K562 (cell line): Measurements from ENCODE around the gene LHPP. TPM values are rescaled to one million over a fixed set of nuclear protein-coding genes. Genes with fewer than 3 reads are reported as not detected.

Source experiments
- ATAC-seq: fragments of 200-7000 bp; cut with Tn5 transposase; 3 replicates; pipeline ENCODE4 v1.9.1; 2020; ENCODE audit warnings: moderate library complexity
- BruUV-seq: library from RNA; stranded (reverse); fragments of 400-500 nt; replicated peaks from 2 replicates; lab custom pipeline; 2021; lab: Mats Ljungman, UMichigan
- CTCF ChIA-PET: fragments of 300-600 bp; formaldehyde crosslinking; extraction: SDS; loops from one replicate; lab custom pipeline; 2021; ENCODE audit warnings: low intra/inter-chr PET ratio; lab: Yijun Ruan, JAX
- POLR2A ChIA-PET: fragments of 300-600, 350-650 bp; sonication (Branson Sonifier 250); formaldehyde crosslinking; extraction: SDS; loops from one replicate; lab custom pipeline; 2021; ENCODE audit warnings: antibody characterized with exemption, inconsistent platforms; lab: Yijun Ruan, JAX
- DNase-seq, 4 experiments: peaks; one replicate each; pipeline versions ENCODE4 v3.0.0 to v3.0.0-alpha.2; 2011 to 2018; ENCODE audit warnings: low spot score in 3 of 4, mixed read lengths in 3 of 4; ENCODE audit errors: extremely low read depth in 1 of 4
- FAIRE-seq: peaks from 2 replicates; lab custom pipeline; 2011; peaks lifted over from hg19 to GRCh38; lab: Jason Lieb, UNC
- H2AFZ ChIP-seq: 2 replicates; pipeline ENCODE4 v1.6.0; 2011; ENCODE audit warnings: low read depth, low read length, control low read depth, inconsistent platforms
- H3K27ac ChIP-seq: fragments of 200-600 bp; 3 replicates; pipeline ENCODE4 v1.8.0; 2011; ENCODE audit warnings: low read depth, mild to moderate bottlenecking, control low read depth, inconsistent platforms, low read length, moderate library complexity, mixed read lengths; ENCODE audit errors: extremely low read depth
- H3K27me3 ChIP-seq, 2 experiments: fragments of 300-600 bp in 1 of 2; 2 replicates in 1 of 2; 3 replicates in 1 of 2; pipeline versions ENCODE4 v1.6.0 to v1.8.0; 2011; ENCODE audit warnings: inconsistent platforms in 2 of 2, low read length in 2 of 2, mild to moderate bottlenecking in 1 of 2, mixed read lengths in 1 of 2, moderate library complexity in 1 of 2; ENCODE audit not compliant: control insufficient read depth in 2 of 2, insufficient read depth in 2 of 2
- H3K36me3 ChIP-seq: fragments of 300-600 bp; 3 replicates; pipeline ENCODE4 v1.8.0; 2011; ENCODE audit warnings: mild to moderate bottlenecking, low read length, inconsistent platforms; ENCODE audit not compliant: control insufficient read depth, insufficient read depth
- H3K4me1 ChIP-seq, 2 experiments: fragments of 200-600 bp in 1 of 2; replicated peaks in 1 of 2; 2 replicates in 1 of 2; 3 replicates in 1 of 2; pipeline versions ENCODE4 v1.5.1 to v1.8.0; 2011; ENCODE audit warnings: inconsistent platforms in 2 of 2, low read length in 2 of 2, mild to moderate bottlenecking in 1 of 2, mixed read lengths in 1 of 2, moderate library complexity in 1 of 2; ENCODE audit not compliant: control insufficient read depth in 2 of 2, insufficient read depth in 2 of 2
- H3K4me2 ChIP-seq: 2 replicates; pipeline ENCODE4 v1.6.1; 2011; ENCODE audit warnings: low read length, control low read depth, inconsistent platforms, mixed read lengths; ENCODE audit not compliant: insufficient read depth
- H3K4me3 ChIP-seq: fragments of 200-600 bp; sonication (generic), shearing (Covaris generic); 2 replicates; pipeline ENCODE4 v1.5.1; 2016; ENCODE audit warnings: control low read depth, inconsistent platforms
- H3K79me2 ChIP-seq: fragments of 200-600 bp; 3 replicates; pipeline ENCODE4 v1.8.0; 2011; ENCODE audit warnings: low read length, inconsistent platforms; ENCODE audit not compliant: control insufficient read depth, insufficient read depth
- H3K9ac ChIP-seq, 2 experiments: 2 replicates each; pipeline versions ENCODE4 v1.6.0 to v1.6.1; 2011; ENCODE audit warnings: low read depth in 2 of 2, low read length in 2 of 2, control low read depth in 1 of 2, inconsistent platforms in 1 of 2, mild to moderate bottlenecking in 1 of 2, mixed read lengths in 1 of 2; ENCODE audit not compliant: insufficient read depth in 1 of 2
- H3K9me1 ChIP-seq: one replicate; pipeline ENCODE4 v1.6.0; 2011; ENCODE audit warnings: inconsistent platforms, mild to moderate bottlenecking, low read length, moderate library complexity; ENCODE audit not compliant: control insufficient read depth, insufficient read depth
- H3K9me3 ChIP-seq: replicated peaks from 2 replicates; pipeline ENCODE4 v1.5.1; 2011; ENCODE audit warnings: low read depth, low read length, inconsistent platforms; ENCODE audit not compliant: control insufficient read depth, insufficient read depth
- H4K20me1 ChIP-seq: replicated peaks from 2 replicates; pipeline ENCODE4 v1.6.1; 2011; ENCODE audit warnings: low read length, inconsistent platforms, mixed read lengths; ENCODE audit not compliant: control insufficient read depth, insufficient read depth
- ATF7 ChIP-seq: fragments of 450-650 bp; IDR thresholded peaks from 2 replicates; pipeline ENCODE4 v1.7.1; 2014; ENCODE audit warnings: mild to moderate bottlenecking, moderate library complexity
- BRD9 ChIP-seq: fragments of 450-650 bp; IDR thresholded peaks from 2 replicates; pipeline ENCODE4 v1.6.1; 2018; ENCODE audit warnings: low read depth; ENCODE audit not compliant: partially characterized antibody
- CREB5 ChIP-seq: fragments of 250-450 bp; sonication (Bioruptor Pico); IDR thresholded peaks from 2 replicates; pipeline ENCODE4 v1.5.0; 2020; ENCODE audit warnings: mild to moderate bottlenecking
- DLX4 ChIP-seq: fragments of 250-450 bp; sonication (Bioruptor Pico); IDR thresholded peaks from 2 replicates; pipeline ENCODE4 v1.6.1; 2021; ENCODE audit warnings: mild to moderate bottlenecking
- EP400 ChIP-seq: fragments of 450-650 bp; IDR thresholded peaks from 2 replicates; pipeline ENCODE4 v1.6.1; 2017; ENCODE audit warnings: antibody characterized with exemption, mild to moderate bottlenecking, moderate library complexity
- HES1 ChIP-seq: fragments of 450-650 bp; IDR thresholded peaks from 2 replicates; pipeline ENCODE4 v1.6.1; 2016; ENCODE audit warnings: low read depth, mild to moderate bottlenecking, moderate library complexity
- KAT8 ChIP-seq: fragments of 450-650 bp; IDR thresholded peaks from 2 replicates; pipeline ENCODE4 v1.6.1; 2016; ENCODE audit warnings: low read depth, mild to moderate bottlenecking
- MAFF ChIP-seq: IDR thresholded peaks from 2 replicates; pipeline ENCODE4 v1.6.1; 2012; ENCODE audit warnings: low read length, improper control_type of control experiment
- MBD1 ChIP-seq: fragments of 250-450 bp; sonication (Bioruptor Pico); IDR thresholded peaks from 2 replicates; pipeline ENCODE4 v1.8.0; 2022; ENCODE audit warnings: inconsistent platforms
- RAD51 ChIP-seq: fragments of 450-650 bp; IDR thresholded peaks from 2 replicates; pipeline ENCODE4 v1.7.1; 2016; ENCODE audit warnings: low read depth, mild to moderate bottlenecking, borderline replicate concordance
- SUPT5H ChIP-seq: fragments of 450-650 bp; IDR thresholded peaks from 2 replicates; pipeline ENCODE4 v1.6.1; 2016
- TCF15 ChIP-seq: fragments of 250-450 bp; sonication (Bioruptor Pico); IDR thresholded peaks from 2 replicates; pipeline ENCODE4 v1.8.0; 2022; ENCODE audit warnings: moderate library complexity, mild to moderate bottlenecking, inconsistent platforms
- ZBTB7A ChIP-seq: IDR thresholded peaks from 2 replicates; pipeline ENCODE4 v1.6.1; 2011; ENCODE audit warnings: low read depth, mild to moderate bottlenecking, low read length, moderate library complexity, borderline replicate concordance; ENCODE audit not compliant: control insufficient read depth
- ZNF224 ChIP-seq: sonication (generic); formaldehyde crosslinking; IDR thresholded peaks from 2 replicates; pipeline ENCODE4 v1.8.0; 2022; ENCODE audit warnings: mild to moderate bottlenecking, missing genetic modification reagents
- ZNF239 ChIP-seq: fragments of 250-450 bp; sonication (Bioruptor Pico); IDR thresholded peaks from 2 replicates; pipeline ENCODE4 v1.4.0; 2020; ENCODE audit warnings: mild to moderate bottlenecking
- ZNF280B ChIP-seq: fragments of 250-450 bp; sonication (Bioruptor Pico); IDR thresholded peaks from 2 replicates; pipeline ENCODE4 v1.5.1; 2021; ENCODE audit warnings: mild to moderate bottlenecking
- ZNF551 ChIP-seq: fragments of 250-450 bp; sonication (Bioruptor Pico); IDR thresholded peaks from 2 replicates; pipeline ENCODE4 v1.5.0; 2021; ENCODE audit warnings: mild to moderate bottlenecking, moderate library complexity
- WGBS: fragments of 100-300 bp; shearing (Covaris generic); methylation state at CpG from one replicate; pipeline ENCODE4 v1.1.6; 2016; ENCODE audit warnings: low coverage, mixed read lengths; ENCODE audit not compliant: insufficient coverage; ENCODE audit errors: missing lambda C conversion rate; 5-methylcytosine and 5-hydroxymethylcytosine counted together
- in situ Hi-C: fragments of 300-500 bp; cut with MboI; formaldehyde crosslinking; loops from 4 replicates; pipeline ENCODE4 v1.15.0; 2018; ENCODE audit warnings: inconsistent platforms, mixed read lengths
- intact Hi-C: fragments of 100-400 bp; cut with micrococcal nuclease; formaldehyde crosslinking; loops from 2 replicates; pipeline ENCODE4 v1.14.2; 2022
- polyA plus RNA-seq, 8 experiments: library from polyadenylated mRNA; depleted of rRNA in 4 of 8; stranded (reverse) in 5 of 8; unstranded in 3 of 8; fragments of >200 nt; fragmentation: Nextera tagmentation in 2 of 8; fragmentation: Illumina TruSeq in 1 of 8; extraction: Ambion mirVana in 2 of 8; extraction: Trizol in 1 of 8; gene quantifications; 2 replicates each; pipeline versions ENCODE4 v1.2.1 to v1.2.3, GENCODE V29; 2011 to 2014; ENCODE audit warnings: inconsistent platforms in 1 of 8, missing spikeins in 1 of 8
- total RNA-seq, 7 experiments: library from RNA; depleted of rRNA in 6 of 7; stranded (reverse); fragments of >200 nt in 6 of 7; fragmentation: Illumina TruSeq in 2 of 7; extraction: Trizol in 2 of 7; gene quantifications; 2 replicates each; pipeline versions ENCODE4 v1.2.1 to v1.2.3, GENCODE V29; 2011 to 2021; ENCODE audit warnings: low replicate concordance in 1 of 7

Gene LHPP
- total and polyA plus RNA-seq, 9 of the 15 experiments (the other 6 are each of a cell fraction or from before 2014, with no cell fraction given), result 0.34 to 7.4 (median 3.0) TPM

- Histone ChIP-seq H3K79me2 (no peaks in the 10 kb centered on the region), H3K9me1 (no peaks in the 10 kb centered on the region), H3K4me2 (no peak overlapping the region), H3K4me3 (no peak overlapping the region), H4K20me1 (no peaks in the 10 kb centered on the region; the same call in 1 of the 2 replicates), H3K4me1 (peaks cover 0 to 12% of the 10 kb centered on the region in 2 experiments; a peak in 3 of 5 replicates), H2AFZ (no peak overlapping the region), H3K36me3 (no peaks in the 10 kb centered on the region), H3K27ac (no peak overlapping the region), H3K9ac (no peak overlapping the region), H3K27me3 (peaks cover 6 to 55% of the 10 kb centered on the region in 2 experiments; a peak in 3 of 5 replicates), H3K9me3 (no peaks in the 10 kb centered on the region)
- CTCF ChIA-PET, result no interaction called here
- 13% methylated on average over 7 of the region's 14 CpGs for WGBS
- POLR2A ChIA-PET, result interaction anchor here (0.9 kb wide), 1 partner anchor 9 kb away, joined by 4 read pairs; no protein-coding TSS in a partner anchor
- intact Hi-C loops (no loop called here), in situ Hi-C loops (no loop called here)
- no peak for DNase-seq
- no TSS peak for BruUV-seq
- ATAC-seq, result no peak
- no peak for FAIRE-seq
- TF ChIP-seq RAD51 (no peak), DLX4 (CRISPR knock-in tag) (no peak), ZBTB7A (no peak), CREB5 (no peak), ZNF239 (CRISPR knock-in tag) (no peak), ATF7 (no peak), MAFF (no peak), ZNF224 (no peak), KAT8 (no peak), HES1 (no peak), TCF15 (CRISPR knock-in tag) (no peak), ZNF280B (CRISPR knock-in tag) (no peak), SUPT5H (no peak), MBD1 (CRISPR knock-in tag) (no peak), BRD9 (no peak), EP400 (no peak), ZNF551 (no peak)
These were observed 112.9 kb downstream of the LHPP start for GRCh38 chr10:124574456-124575070.
